Kidney (tissue), 14 donors: ENCODE data around the gene ZMYM4. TPM values are rescaled to one million over a fixed set of nuclear protein-coding genes. Genes with fewer than 3 reads are reported as not detected.

Source experiments
- DNase-seq, 5 donors: peaks; one replicate each; pipeline ENCODE4 v3.0.0-alpha.2; 2013 to 2020
- FAIRE-seq: peaks from 2 replicates; lab custom pipeline; 2012; peaks lifted over from hg19 to GRCh38; lab: Jason Lieb, UNC
- H3K27ac ChIP-seq, 2 donors: one replicate each; pipeline ENCODE4 v1.7.0; 2013; ENCODE audit warnings: low read depth in 2 of 2, low read length in 2 of 2, inconsistent platforms in 1 of 2
- H3K27me3 ChIP-seq: one replicate; pipeline ENCODE4 v1.7.1; 2013; ENCODE audit warnings: low read length, inconsistent platforms; ENCODE audit not compliant: control insufficient read depth, insufficient read depth
- H3K36me3 ChIP-seq, 3 donors: one replicate each; pipeline versions ENCODE4 v1.7.0 to v1.7.1; 2013; ENCODE audit warnings: low read length in 3 of 3, control low read depth in 1 of 3, inconsistent platforms in 1 of 3; ENCODE audit not compliant: insufficient read depth in 3 of 3, control insufficient read depth in 2 of 3
- H3K4me1 ChIP-seq, 3 donors: one replicate each; pipeline versions ENCODE4 v1.7.0 to v1.7.1; 2013; ENCODE audit warnings: low read length in 3 of 3, inconsistent platforms in 1 of 3, low read depth in 1 of 3; ENCODE audit not compliant: control insufficient read depth in 2 of 3, insufficient read depth in 2 of 3
- H3K4me3 ChIP-seq, 3 donors: one replicate each; pipeline versions ENCODE4 v1.7.0 to v1.8.1; 2013; ENCODE audit warnings: low read length in 3 of 3, control low read depth in 1 of 3, inconsistent platforms in 1 of 3
- H3K9ac ChIP-seq, 3 donors: one replicate each; pipeline versions ENCODE4 v1.7.0 to v1.7.1; 2013; ENCODE audit warnings: low read length in 3 of 3, control low read depth in 1 of 3, inconsistent platforms in 1 of 3
- H3K9me3 ChIP-seq, 3 donors: one replicate each; pipeline versions ENCODE4 v1.7.0 to v1.7.1; 2013; ENCODE audit warnings: low read length in 3 of 3, control low read depth in 1 of 3, inconsistent platforms in 1 of 3; ENCODE audit not compliant: control insufficient read depth in 2 of 3, insufficient read depth in 1 of 3
- CTCF ChIP-seq: IDR thresholded peaks from 3 replicates; pipeline ENCODE4 v1.5.1; 2012; ENCODE audit warnings: mild to moderate bottlenecking, moderate library complexity, borderline replicate concordance; ENCODE audit not compliant: insufficient read depth; ENCODE audit errors: extremely low read depth
- intact Hi-C: fragments of 100-400 bp; cut with DNase I; formaldehyde crosslinking; loops from one replicate; pipeline ENCODE4 v1.11.1; 2022
- polyA plus RNA-seq: library from polyadenylated mRNA; stranded (reverse); fragments of 350-450 nt; fragmentation: Illumina TruSeq; extraction: RNeasy Lipid Tissue Mini Kit (QIAGEN cat#74804); gene quantifications from one replicate; pipeline ENCODE4 v1.2.3, GENCODE V29; 2014; ENCODE audit warnings: low read depth, low replicate concordance; ENCODE audit not compliant: insufficient read depth
- total RNA-seq: library from RNA; stranded (reverse); fragmentation: NEBNext Ultra II Directional; extraction: Animal tissue kit (Norgen Biotek cat#: 25700); gene quantifications from one replicate; pipeline ENCODE4 v1.2.1, GENCODE V29; 2021
- donor health status: control.
- donor health status: control.
- donor health status: control.
- donor health status: control.
- donor health status: control.
- donor health status: DM: yes; HTN: yes; CAD: no.
- donor health status: Normal renal cell carcinoma (clear cell type).

The ZMYM4 gene
- total and polyA plus RNA-seq, 2 donors from 2014 or later, result 11.2 to 64.4 TPM

DNA sequence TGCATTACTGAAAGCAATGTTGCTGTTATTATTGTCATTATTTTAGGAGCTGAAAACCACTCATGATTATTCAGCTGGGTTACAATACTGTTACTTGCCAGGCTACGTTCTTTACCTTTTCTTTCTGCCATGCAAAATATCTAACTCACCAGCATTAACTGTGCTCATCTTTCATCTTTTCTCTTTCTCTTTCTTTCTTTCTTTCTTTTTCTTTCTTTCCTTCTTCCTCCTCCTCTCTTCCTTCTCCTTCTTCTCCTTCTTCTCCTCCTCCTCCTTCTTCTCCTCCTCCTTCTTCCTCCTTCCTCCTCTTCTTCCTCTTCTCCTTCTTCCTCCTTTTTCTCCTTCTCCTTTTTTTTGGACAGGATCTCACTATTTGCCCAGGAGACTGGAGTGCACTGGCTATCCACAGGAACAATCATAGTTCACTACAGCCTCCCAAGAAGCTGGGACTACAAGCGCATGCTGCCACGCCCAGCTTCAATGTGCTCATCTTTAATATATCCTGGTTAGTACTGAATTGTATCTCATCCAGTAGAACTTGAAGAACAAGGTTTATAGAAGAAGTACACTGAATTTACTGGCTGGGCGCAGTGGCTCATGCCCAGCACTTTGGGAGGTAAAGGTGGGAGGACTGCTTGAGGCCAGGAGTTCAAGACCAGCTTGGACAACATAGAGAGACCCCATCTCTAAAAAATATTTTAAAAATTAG lies 6.9 kb upstream of the ZMYM4 start:
- H3K27me3 ChIP-seq, result no peaks in the 10 kb centered on the region
- TF ChIP-seq CTCF, result no peak
- FAIRE-seq (no peak), DNase-seq (no peak)
- intact Hi-C loops, result no loop called here
- no peaks in the 10 kb centered on the region for H3K9me3 ChIP-seq
- peaks cover 0 to 3% (median 0%) of the 10 kb centered on the region in 3 donors for H3K4me1 ChIP-seq
- no peak overlapping the region for H3K4me3 ChIP-seq
- H3K27ac ChIP-seq, result no peak overlapping the region
- no peak overlapping the region for H3K9ac ChIP-seq
- no peaks in the 10 kb centered on the region for H3K36me3 ChIP-seq

DNA sequence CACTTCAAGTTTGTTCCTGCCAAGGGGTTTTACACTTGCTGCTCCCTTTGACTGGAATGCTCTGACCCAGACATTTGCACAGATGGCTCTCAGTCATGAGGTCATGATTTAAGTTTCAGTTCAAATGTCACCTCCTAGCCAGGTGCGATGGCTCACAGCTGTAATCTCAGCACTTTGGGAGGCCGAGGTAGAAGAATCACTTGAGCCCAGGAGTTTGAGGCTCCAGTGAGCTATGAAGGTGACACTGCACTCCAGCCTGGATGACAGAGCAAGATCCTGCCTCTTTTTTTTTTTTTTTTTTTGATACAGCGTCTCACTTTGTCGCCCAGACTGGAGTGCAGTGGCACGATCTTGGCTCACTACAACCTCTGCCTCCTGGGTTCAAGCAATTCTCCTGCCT lies 4.5 kb upstream of the ZMYM4 start:
- Histone ChIP-seq H3K36me3 (no peaks in the 10 kb centered on the region), H3K9me3 (no peaks in the 10 kb centered on the region), H3K4me1 (peaks cover 0 to 5% (median 3%) of the 10 kb centered on the region in 3 donors), H3K27ac (peak overlapping the region in 1 of 2 donors; percentile 32), H3K9ac (no peak overlapping the region), H3K27me3 (no peaks in the 10 kb centered on the region), H3K4me3 (no peak overlapping the region)
- no peak for TF ChIP-seq CTCF
- no peak for FAIRE-seq
- intact Hi-C loops, result no loop called here
- peak in 3 of 5 donors; percentile 24 to 55 (median 49) for DNase-seq

DNA sequence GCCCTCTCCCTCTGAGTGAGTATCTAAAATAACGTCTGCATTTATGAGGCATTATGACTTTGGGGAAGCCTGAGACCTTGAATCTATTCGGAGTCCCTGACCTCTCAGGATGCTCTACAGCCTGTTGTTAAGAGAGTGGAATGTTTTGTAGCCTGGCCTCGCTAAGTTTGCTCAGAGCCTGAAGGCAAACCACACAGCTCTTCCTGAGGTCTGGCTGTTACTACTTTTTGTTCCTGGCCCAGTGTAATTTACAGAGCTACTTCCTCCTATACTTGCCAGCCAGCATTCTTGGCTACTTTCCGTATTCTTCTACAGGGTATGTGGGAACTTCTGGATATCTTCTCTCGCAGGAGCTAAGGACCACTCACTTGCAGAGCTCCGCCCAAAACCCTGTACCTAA lies 3.6 kb upstream of the ZMYM4 start:
- Histone ChIP-seq H3K27ac (peak overlapping the region in 1 of 2 donors; percentile 32), H3K9me3 (no peaks in the 10 kb centered on the region), H3K36me3 (no peaks in the 10 kb centered on the region), H3K9ac (no peak overlapping the region), H3K4me1 (peaks cover 0 to 6% (median 4%) of the 10 kb centered on the region in 3 donors), H3K4me3 (no peak overlapping the region), H3K27me3 (no peaks in the 10 kb centered on the region)
- TF ChIP-seq CTCF, result no peak
- peak in 2 of 5 donors; percentile 12 to 17 for DNase-seq
- FAIRE-seq, result no peak
- intact Hi-C loops, result no loop called here

GRCh38 chr1:35266306-35266705 lies 2.2 kb upstream of the ZMYM4 start:
- no peaks in the 10 kb centered on the region for H3K36me3 ChIP-seq
- no peak overlapping the region for H3K4me3 ChIP-seq
- FAIRE-seq, result no peak

More at GRCh38 chr1:35266306-35266705, 2.2 kb upstream of the ZMYM4 start:
- DNase-seq, result no peak
- Histone ChIP-seq H3K27ac (no peak overlapping the region), H3K27me3 (no peaks in the 10 kb centered on the region), H3K4me1 (peaks cover 0 to 8% (median 5%) of the 10 kb centered on the region in 3 donors), H3K9me3 (no peaks in the 10 kb centered on the region), H3K9ac (no peak overlapping the region)
- TF ChIP-seq CTCF, result no peak
- intact Hi-C loops, result no loop called here
